ENCODE results near the gene HNRNPA3.
A peak's percentile ranks its signal among the peaks of the same experiment; 100 is the strongest.

Gene HNRNPA3

DNA sequence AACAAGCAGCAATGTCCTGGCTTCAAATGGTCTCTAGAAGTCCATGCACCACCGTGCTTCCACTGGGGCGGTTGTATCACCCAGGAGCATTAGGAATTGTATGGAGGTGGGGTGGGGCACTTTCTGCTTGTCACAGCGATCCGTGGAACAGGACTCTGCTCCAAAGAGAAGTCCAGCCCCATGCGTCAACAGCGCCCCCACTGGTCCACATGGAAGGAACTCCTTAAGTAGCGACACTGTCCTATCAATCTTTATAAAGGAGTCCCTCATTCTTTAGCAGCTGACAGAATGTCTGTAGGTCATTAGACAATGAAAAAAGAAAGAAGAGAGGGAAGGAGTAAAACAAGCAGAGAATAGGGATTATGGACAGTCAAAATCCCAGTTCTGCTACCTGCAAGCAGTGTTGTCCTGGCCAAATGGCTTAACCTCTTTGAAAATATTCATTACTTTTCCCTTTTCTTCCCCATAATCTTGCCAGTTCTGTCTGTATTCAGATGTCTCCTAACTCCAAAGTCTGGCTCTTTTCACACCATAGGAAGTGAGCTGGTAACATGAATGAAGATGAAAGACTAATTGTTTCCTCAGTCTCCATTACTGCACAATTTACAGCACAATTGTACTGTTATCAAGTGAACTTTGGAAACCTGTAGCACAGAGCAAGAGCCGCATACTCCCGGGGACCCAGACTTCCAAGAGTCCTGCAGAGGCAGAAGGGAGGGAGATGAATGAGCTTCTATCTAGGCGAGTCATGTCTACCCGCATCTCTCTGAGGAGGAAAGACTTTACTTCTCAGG, 42.0 kb downstream of the HNRNPA3 start:
- no peak for DNase-seq (ENCODE audit: low read depth)
- H3K4me3 ChIP-seq (ENCODE audit: low read depth, low read length), result no peak overlapping the region
- 0 out of 2 replicates have a peak, but pooled peaks have one; percentile 8 for TF ChIP-seq CTCF (IDR thresholded peaks at IDR 0.05; ENCODE audit: control insufficient read depth, extremely low read depth, insufficient read depth)

- no peak for TF ChIP-seq CTCF (IDR thresholded peaks at IDR 0.05; ENCODE audit: control insufficient read depth, extremely low read depth, insufficient read depth)
- H3K4me3 ChIP-seq (ENCODE audit: low read depth, low read length), result no peak overlapping the region
- no peak for DNase-seq (ENCODE audit: low read depth)
Observed at GRCh38 chr2:177255227-177255601, 42.6 kb downstream of the HNRNPA3 start.

DNA sequence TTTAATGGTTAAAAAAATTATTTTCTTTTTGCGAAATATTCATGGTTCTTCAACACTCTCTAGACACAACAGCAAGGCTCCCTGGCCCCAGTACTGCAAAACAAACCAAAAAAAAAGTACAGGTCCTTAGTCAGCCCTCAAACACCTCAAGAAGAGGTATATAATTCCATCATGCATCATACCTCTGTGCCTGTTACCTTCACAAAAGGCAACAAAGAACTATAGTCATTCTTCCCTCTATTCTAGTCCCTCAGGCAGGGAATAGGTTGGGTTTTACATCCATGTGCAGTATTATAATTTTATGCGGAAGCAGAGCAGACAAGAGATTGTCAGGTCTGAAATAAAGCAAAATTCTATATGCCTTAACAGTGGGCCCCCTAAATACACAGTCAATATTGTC, 43.4 kb downstream of the HNRNPA3 start:
- no peak overlapping the region for H3K4me3 ChIP-seq (ENCODE audit: low read depth, low read length)
- TF ChIP-seq CTCF (IDR thresholded peaks at IDR 0.05; ENCODE audit: control insufficient read depth, extremely low read depth, insufficient read depth), result no peak
- no peak for DNase-seq (ENCODE audit: low read depth)

GRCh38 chr2:177256695-177257094, 44.1 kb downstream of the HNRNPA3 start:
- no peak for TF ChIP-seq CTCF (IDR thresholded peaks at IDR 0.05; ENCODE audit: control insufficient read depth, extremely low read depth, insufficient read depth)
- no peak overlapping the region for H3K4me3 ChIP-seq (ENCODE audit: low read depth, low read length)
- no peak for DNase-seq (ENCODE audit: low read depth)

DNA sequence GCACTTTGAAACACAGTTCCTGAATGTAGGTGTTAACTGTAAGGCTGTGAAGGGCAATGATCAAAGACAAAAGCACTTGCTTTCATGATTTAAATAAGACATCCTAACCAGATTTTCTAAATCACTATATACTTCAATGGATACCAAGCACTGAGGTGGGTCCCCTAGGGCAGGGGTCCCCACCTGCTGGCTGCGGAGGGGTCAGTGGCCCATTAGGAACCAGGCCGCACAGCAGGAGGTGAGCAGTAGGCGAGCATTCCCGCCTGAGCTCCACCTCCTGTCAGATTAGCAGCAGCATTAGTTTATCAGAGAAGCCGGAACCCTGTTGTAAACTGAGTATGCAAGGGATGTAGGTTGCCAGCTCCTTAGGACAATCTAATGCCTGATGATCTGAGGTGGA, 44.9 kb downstream of the HNRNPA3 start:
- no peak overlapping the region for H3K4me3 ChIP-seq (ENCODE audit: low read depth, low read length)
- no peak for TF ChIP-seq CTCF (IDR thresholded peaks at IDR 0.05; ENCODE audit: control insufficient read depth, extremely low read depth, insufficient read depth)
- no peak for DNase-seq (ENCODE audit: low read depth)

GRCh38 chr2:177258059-177258458, 45.5 kb downstream of the HNRNPA3 start:
- no peak for TF ChIP-seq CTCF (IDR thresholded peaks at IDR 0.05; ENCODE audit: control insufficient read depth, extremely low read depth, insufficient read depth)
- DNase-seq (ENCODE audit: low read depth), result no peak
- H3K4me3 ChIP-seq (ENCODE audit: low read depth, low read length), result no peak overlapping the region

GRCh38 chr2:177260379-177260778, 47.8 kb downstream of the HNRNPA3 start:
- no peak for DNase-seq (ENCODE audit: low read depth)
- TF ChIP-seq CTCF (IDR thresholded peaks at IDR 0.05; ENCODE audit: control insufficient read depth, extremely low read depth, insufficient read depth), result no peak
- H3K4me3 ChIP-seq (ENCODE audit: low read depth, low read length), result no peak overlapping the region
